ENCODE data around the gene RPS5.
"Not testable (repeated sequence)": the region's sequence is repeated elsewhere in the genome, so short reads cannot be mapped to it uniquely, and the experiment has no call there.

RPS5 gene

GRCh38 chr19:58400916-58401839 lies 14.1 kb downstream of the RPS5 start:
- Mint-ChIP-seq H3K4me1 (peaks cover 22% of the 10 kb centered on the region), H3K9me3 (peaks cover 19% of the 10 kb centered on the region), H3K27me3 (ENCODE audit: low read depth, poor library complexity) (peaks cover 12% of the 10 kb centered on the region), H3K4me3 (peak overlapping the region; percentile 96), H3K36me3 (ENCODE audit: low read depth) (peaks cover 20% of the 10 kb centered on the region), H3K27ac (peak overlapping the region; percentile 98)
- peak; percentile 99 for DNase-seq
- TF ChIP-seq, protein P1, sequence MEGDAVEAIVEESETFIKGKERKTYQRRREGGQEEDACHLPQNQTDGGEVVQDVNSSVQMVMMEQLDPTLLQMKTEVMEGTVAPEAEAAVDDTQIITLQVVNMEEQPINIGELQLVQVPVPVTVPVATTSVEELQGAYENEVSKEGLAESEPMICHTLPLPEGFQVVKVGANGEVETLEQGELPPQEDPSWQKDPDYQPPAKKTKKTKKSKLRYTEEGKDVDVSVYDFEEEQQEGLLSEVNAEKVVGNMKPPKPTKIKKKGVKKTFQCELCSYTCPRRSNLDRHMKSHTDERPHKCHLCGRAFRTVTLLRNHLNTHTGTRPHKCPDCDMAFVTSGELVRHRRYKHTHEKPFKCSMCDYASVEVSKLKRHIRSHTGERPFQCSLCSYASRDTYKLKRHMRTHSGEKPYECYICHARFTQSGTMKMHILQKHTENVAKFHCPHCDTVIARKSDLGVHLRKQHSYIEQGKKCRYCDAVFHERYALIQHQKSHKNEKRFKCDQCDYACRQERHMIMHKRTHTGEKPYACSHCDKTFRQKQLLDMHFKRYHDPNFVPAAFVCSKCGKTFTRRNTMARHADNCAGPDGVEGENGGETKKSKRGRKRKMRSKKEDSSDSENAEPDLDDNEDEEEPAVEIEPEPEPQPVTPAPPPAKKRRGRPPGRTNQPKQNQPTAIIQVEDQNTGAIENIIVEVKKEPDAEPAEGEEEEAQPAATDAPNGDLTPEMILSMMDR (IDR thresholded peaks at IDR 0.05) = no peak

DNA sequence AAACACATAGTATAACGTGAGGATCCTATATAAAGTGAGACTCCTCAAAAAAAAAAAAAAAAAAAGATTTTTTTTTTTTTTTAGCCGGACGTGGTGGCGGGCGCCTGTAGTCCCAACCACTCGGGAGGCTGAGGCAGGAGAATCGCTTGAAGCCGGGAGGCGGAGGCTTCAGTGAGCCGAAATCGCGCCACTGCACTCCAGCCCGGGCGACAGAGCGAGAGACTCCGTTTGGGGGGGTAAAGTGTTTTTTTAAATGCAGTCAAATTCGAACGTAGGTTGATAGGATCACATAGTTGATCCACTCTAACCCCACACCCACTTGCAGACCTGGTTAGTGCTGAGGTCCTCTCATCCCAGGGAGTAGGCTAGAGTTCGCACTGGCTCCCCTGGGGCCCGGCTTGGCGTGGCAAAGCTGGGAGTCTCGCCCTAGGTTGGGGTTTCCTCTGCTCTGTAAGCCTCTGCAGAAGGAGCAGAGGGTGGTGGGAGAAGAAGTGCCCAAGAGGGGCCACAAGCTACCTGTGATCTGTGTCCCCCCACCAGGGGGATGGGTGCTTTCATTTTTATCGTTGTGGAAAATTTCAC lies 14.9 kb downstream of the RPS5 start:
- H3K4me1 Mint-ChIP-seq = peaks cover 29% of the 10 kb centered on the region
- TF ChIP-seq, protein P1 (IDR thresholded peaks at IDR 0.05) = no peak
- H3K36me3 Mint-ChIP-seq (ENCODE audit: low read depth) = peaks cover 28% of the 10 kb centered on the region
- DNase-seq = no peak
- no peak overlapping the region for H3K27ac Mint-ChIP-seq
- H3K27me3 Mint-ChIP-seq (ENCODE audit: low read depth, poor library complexity) = peaks cover 12% of the 10 kb centered on the region
- peak overlapping the region; percentile 96 for H3K4me3 Mint-ChIP-seq
- peaks cover 27% of the 10 kb centered on the region for H3K9me3 Mint-ChIP-seq

DNA sequence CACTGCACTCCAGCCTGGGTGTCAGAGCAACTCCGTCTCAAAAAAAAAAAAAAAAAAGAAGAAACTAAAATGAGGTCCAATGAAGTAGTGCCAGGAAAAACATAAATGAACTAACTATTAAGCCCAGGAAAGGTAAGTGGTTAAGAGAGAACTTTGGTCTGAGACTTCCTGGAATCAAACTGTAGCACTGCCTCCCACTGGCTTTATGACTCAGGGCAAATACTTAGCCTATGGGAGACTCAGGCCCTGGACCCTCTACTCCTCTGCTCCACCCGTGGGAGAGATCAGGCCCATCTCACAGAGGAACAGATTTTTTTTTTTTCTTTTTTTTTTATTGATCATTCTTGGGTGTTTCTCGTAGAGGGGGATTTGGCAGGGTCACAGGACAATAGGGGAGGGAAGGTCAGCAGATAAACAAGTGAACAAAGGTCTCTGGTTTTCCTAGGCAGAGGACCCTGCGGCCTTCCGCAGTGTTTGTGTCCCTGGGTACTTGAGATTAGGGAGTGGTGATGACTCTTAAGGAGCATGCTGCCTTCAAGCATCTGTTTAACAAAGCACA lies 16.9 kb downstream of the RPS5 start:
- DNase-seq; H3K4me3 Mint-ChIP-seq; H3K27me3 Mint-ChIP-seq (ENCODE audit: low read depth, poor library complexity): not testable (repeated sequence)
- Mint-ChIP-seq H3K36me3 (ENCODE audit: low read depth) (peaks cover 31% of the 10 kb centered on the region), H3K9me3 (peaks cover 32% of the 10 kb centered on the region), H3K27ac (peak overlapping the region; percentile 36), H3K4me1 (peaks cover 44% of the 10 kb centered on the region)

DNA sequence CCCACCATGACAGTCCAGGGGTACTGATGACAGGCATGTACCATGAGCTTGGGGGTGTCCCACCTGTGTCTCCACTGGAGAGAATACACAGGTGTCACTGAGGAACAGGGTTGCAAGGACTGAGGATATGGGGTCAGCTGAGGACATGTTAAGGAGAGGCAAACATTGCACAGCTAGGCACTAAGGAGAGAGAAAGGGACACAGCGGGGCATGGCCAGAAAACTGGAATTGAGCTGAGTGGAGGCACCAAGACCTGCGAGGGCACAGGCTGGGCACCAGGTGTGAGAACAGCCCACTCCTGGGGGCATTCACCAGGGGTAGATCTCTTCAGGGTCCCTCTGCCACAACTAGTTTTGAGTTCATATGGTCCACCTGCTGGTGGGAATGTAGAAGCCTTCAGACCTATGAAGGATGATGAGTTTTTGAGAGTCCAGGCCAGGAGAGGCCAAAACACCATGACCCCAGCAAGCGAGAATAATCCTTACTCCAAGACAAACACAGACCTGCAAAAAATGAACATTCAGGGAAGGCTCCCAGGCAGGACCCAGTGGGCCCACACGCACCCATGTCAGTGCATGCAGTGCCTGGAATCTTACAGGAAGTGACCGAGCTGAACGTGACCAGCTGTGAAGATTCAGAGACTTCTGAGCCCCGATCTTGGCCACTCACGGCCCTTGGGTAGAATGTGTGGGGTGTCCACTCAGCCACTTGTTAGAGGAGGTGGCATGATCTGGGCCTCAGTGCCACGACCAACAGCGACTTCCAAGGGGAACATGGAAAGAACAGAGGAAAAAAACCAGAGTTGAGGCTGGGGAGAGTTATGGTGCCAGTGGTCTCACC lies 20.0 kb downstream of the RPS5 start:
- peak overlapping the region; percentile 87 for H3K4me3 Mint-ChIP-seq
- H3K9me3 Mint-ChIP-seq = peaks cover 28% of the 10 kb centered on the region
- no peaks in the 10 kb centered on the region for H3K27me3 Mint-ChIP-seq (ENCODE audit: low read depth, poor library complexity)
- no peak for DNase-seq
- TF ChIP-seq, protein P1 (IDR thresholded peaks at IDR 0.05) = no peak
- H3K4me1 Mint-ChIP-seq = peaks cover 35% of the 10 kb centered on the region
- H3K36me3 Mint-ChIP-seq (ENCODE audit: low read depth) = peaks cover 40% of the 10 kb centered on the region
- peak overlapping the region; percentile 99 for H3K27ac Mint-ChIP-seq

- peaks cover 35% of the 10 kb centered on the region for H3K4me1 Mint-ChIP-seq
- H3K27ac Mint-ChIP-seq = peak overlapping the region; percentile 99
- H3K27me3 Mint-ChIP-seq (ENCODE audit: low read depth, poor library complexity) = no peaks in the 10 kb centered on the region
- H3K4me3 Mint-ChIP-seq = peak overlapping the region; percentile 87
- TF ChIP-seq, protein P1 (IDR thresholded peaks at IDR 0.05) = no peak
- peak; percentile 22 for DNase-seq
- peaks cover 45% of the 10 kb centered on the region for H3K36me3 Mint-ChIP-seq (ENCODE audit: low read depth)
- H3K9me3 Mint-ChIP-seq = peaks cover 33% of the 10 kb centered on the region
Observed at GRCh38 chr19:58407658-58408151, 20.6 kb downstream of the RPS5 start.
